ENCODE data around the gene HES6.
A peak's percentile ranks its signal among the peaks of the same experiment; 100 is the strongest.
"Not testable (repeated sequence)": the region's sequence is repeated elsewhere in the genome, so short reads cannot be mapped to it uniquely, and the experiment has no call there.

HES6 gene

DNA sequence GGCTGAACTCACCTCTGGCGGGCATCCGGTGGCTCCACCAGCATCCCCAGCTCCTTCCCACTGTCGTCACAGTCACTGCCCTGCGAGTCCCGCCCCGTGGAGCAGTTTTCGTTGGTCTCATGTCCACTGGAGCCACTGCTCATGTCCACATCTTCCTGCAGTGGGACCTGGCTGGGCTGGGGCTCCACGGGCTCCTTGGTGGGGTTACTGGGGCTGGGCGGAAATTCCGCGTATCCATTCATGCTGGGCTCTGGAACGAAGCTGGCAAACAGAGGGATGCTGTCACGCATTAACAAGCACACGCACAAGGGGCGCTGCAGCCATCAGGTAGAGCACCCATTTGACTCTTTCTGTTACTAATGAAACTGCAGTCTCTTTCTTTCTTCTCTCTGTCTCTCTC, 37.9 kb upstream of the HES6 start:
- intact Hi-C loops (cut with DNase I), result no loop called here
- DNase-seq, result no peak

- intact Hi-C loops (cut with DNase I), result no loop called here
- no peak for DNase-seq
Observed at GRCh38 chr2:238274152-238274865, 34.5 kb upstream of the HES6 start.

GRCh38 chr2:238273433-238273832, 33.6 kb upstream of the HES6 start:
- DNase-seq; intact Hi-C loops (cut with DNase I): not testable (repeated sequence)

DNA sequence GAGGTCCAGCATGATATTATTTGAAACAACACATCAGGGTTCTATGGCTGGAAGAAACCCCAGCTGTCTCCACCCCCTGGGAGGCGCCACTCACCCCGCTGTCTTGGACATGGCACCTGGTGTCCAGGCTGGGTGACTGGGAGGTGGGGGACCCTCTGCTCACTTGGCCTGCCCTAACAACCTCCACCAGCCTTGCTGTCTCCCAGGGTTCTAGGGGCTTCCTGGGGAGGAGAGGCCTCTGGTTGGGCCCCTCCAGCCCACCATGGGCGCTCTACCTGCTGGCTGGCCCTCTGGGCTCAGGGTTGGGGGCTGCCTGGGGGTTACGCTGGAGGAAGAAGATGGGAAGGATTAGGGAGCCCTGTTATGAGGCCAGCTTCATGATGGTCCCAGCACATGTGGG, 32.3 kb upstream of the HES6 start:
- intact Hi-C loops (cut with DNase I), result no loop called here
- DNase-seq, result no peak

DNA sequence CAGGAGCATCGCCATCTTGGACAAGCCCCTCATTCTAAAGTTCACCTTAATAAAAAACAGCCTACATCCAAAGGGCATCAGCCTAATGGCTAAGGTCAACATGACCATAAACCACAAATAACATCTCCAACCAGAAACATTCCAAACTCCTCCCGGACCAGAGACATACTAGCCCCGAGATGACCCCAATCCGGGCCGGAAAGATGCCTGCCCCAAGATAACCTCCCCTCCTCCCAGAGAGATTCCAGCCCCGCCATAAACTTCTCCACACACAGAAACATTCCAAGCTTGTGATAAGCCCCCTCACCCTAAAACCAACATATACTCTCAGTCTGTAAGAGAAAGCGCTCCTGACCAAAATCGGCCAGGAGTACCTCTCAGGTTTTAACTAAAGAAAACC, 31.8 kb upstream of the HES6 start:
- intact Hi-C loops (cut with DNase I); DNase-seq: not testable (repeated sequence)

GRCh38 chr2:238271061-238271554, 31.3 kb upstream of the HES6 start:
- DNase-seq, result peak in 8 of 42 donors; percentile 18 to 62 (median 38)
- intact Hi-C loops (cut with DNase I), result no loop called here

GRCh38 chr2:238270606-238271005, 30.8 kb upstream of the HES6 start:
- DNase-seq, result no peak
- intact Hi-C loops (cut with DNase I), result no loop called here

DNA sequence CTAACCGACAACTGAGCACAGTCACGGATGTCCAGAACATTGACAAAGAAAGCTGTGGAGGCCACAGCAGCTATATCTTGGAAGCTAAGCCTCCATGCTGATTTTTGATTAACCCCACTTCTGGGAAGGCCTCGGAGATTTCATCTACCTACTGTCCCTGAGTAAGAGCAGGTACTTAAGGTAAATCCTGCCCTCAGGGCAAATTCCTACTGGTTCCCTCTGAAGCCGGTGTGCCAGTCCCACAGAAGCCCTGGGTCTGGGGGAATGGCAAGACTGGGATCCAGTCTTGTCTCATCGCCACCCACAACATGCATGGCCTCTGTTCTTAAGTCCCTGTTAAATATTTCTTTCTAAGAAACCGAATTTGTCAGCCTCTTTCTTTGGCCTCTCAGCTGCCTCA, 29.9 kb upstream of the HES6 start:
- intact Hi-C loops (cut with DNase I), result no loop called here
- DNase-seq, result no peak

GRCh38 chr2:238267884-238268680, 28.2 kb upstream of the HES6 start:
- intact Hi-C loops (cut with DNase I), result no loop called here
- DNase-seq, result no peak

DNA sequence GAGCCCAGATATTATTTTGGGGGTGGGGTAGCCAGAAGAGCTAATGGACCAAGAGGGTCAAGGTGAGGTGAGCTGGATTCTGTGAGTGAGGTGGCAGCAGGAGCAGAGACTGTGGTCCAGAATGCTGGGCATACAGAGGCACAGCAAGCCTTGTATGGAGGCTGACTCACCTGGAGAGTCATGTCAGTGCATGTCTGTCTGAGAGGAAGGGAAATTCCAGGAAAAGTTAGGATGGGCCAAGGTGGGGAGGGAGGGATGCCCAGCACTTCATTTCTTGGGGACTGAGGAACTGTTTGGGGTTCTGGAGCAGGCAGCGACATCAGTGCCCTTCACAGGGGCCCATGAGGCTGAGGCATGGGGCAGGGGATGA, 27.5 kb upstream of the HES6 start:
- intact Hi-C loops (cut with DNase I), result no loop called here
- DNase-seq, result no peak

- DNase-seq, result no peak
- intact Hi-C loops (cut with DNase I), result no loop called here
Observed at GRCh38 chr2:238265605-238266004, 25.8 kb upstream of the HES6 start.

DNA sequence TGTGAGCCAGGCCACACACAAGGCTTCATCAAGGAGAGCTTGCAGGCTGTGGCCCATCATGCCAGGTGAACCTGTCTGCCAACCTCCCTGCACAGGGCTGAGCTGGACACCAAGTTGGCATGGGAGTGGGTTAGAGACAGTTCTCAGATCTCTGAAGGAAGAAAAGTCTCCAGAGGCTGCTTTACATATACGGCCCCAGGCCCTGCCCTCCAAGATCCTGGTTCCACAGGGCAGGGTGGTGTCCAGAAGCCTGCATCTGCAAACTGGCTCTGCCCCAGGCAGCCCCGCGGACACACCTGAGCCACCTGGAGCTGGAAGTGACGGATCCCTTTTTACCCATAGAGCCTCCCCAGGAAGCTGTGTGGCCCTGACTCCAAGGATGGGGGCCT, 24.2 kb upstream of the HES6 start:
- intact Hi-C loops (cut with DNase I), result loop anchor here (5.0 kb wide), 2 partner anchors 102 to 407 kb away; partner anchors contain the start of gene RAMP1
- DNase-seq, result no peak

GRCh38 chr2:238263204-238264071, 23.6 kb upstream of the HES6 start:
- intact Hi-C loops (cut with DNase I), result loop anchor here (5.0 kb wide), 2 partner anchors 101 to 406 kb away; partner anchors contain the start of gene RAMP1
- peak; percentile 84 to 98 (median 95) for DNase-seq

GRCh38 chr2:238262496-238263122, 22.8 kb upstream of the HES6 start:
- intact Hi-C loops (cut with DNase I), result loop anchor here (5.0 kb wide), 2 partner anchors 100 to 405 kb away; partner anchors contain the start of gene RAMP1
- no peak for DNase-seq

DNA sequence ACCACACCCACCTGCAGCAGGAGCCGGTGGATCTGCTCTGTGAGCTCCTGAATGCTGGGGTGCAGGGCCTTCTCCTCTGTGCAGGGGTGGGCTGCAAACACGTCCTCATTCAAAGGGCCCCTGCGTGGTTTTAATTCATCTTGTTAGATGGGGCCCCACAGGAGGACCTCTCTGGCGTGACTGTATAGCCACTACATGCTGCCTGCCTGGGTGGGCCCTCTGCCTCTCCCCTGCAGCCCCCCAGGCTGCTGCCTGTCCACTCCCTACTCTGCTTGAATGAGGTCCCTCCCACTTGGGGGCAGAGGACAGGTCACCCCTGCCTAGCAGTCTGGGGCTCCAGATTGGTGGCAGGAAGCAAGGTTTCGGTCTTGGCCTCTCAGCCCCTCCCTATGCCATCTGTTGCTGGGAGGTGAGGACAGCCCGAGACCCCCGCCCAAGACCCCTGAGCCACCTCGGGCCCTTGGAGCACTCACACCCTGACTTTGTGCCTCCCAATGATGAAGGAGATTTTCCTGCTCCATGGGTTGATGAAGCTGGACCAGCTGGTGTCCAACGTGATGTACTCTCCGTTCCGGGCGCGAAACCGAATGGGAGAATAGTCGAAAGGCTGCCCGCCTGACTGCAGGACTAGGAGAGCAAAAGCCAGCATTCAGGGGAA, 22.0 kb upstream of the HES6 start:
- DNase-seq, result no peak
- intact Hi-C loops (cut with DNase I), result loop anchor here (5.0 kb wide), 2 partner anchors 100 to 405 kb away; partner anchors contain the start of gene RAMP1

DNA sequence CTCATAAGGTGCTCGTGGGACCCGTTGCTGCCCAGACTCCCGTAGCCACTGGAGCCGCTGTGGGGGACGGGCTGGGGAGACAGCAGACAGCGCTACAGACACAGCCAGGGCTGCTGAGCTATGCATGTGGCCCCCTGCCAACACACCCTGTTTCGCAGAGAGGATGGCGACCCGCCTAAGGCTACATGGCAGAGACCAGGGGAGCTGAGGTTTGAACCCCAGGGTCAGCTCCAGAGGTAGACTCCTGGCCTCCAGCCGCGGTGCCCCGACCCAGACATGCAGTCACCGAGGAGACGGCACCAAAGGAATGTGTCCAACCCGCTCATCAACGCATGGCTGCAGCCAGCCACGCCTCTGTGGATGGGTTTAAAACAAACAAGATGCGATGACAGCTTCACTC, 21.0 kb upstream of the HES6 start:
- no peak for DNase-seq

DNA sequence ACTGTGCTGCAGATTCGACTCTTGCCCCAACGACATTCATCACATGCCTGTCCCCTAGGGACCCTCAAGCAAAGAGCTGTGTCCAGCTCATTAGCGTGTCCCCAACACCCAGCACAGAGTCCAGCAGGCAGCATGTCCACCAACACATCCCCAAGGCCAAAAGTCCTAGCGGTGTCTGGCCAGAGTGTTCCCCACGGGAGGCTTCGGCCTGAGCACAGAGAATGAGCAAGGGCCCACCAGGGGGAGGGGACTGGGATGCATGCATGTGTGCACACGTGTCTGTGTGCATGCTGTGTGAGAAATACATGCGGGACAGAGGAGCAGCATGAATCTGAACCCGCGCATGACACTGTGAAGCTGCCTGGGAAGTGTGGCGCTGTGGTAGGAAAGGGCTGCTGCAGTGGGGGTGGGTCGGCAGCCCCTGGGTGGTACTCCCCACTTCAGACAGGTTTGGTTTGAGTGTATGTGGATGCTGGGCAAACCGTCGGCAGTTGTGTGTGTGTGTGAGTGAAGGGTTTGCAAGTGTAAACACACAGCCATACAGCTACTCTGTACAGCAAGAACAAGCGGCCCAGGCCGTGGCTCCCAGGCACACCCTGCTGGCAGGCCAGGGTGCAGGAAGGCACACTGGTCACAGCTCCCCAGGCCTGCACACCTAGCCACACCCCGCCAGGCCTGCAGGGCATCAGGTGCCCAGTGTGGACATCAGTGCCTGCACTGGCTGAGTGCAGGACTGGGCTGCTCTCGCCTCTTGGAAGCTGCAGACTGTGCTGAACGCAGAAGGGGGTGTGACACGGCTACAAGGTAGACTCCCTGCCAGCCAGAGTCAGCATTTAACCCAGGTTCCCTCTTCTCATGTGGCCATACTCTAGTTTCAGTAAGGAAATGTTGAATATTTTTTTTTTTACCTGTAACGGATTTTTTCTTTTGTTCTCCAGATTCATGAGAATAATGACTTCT, 19.5 kb upstream of the HES6 start:
- intact Hi-C loops (cut with DNase I), result loop anchor here (5.0 kb wide), 2 partner anchors 97 to 402 kb away; partner anchors contain the start of gene RAMP1
- no peak for DNase-seq

More for the DNA sequence above, 21.0 kb upstream of the HES6 start:
- intact Hi-C loops (cut with DNase I), result loop anchor here (5.0 kb wide), 2 partner anchors 99 to 404 kb away; partner anchors contain the start of gene RAMP1
